Measurements from ENCODE around the gene PTBP1. TPM values are rescaled to one million over a fixed set of nuclear protein-coding genes. Genes with fewer than 3 reads are reported as not detected.

PTBP1 gene
- total and polyA plus RNA-seq, 9 of the 15 experiments (the other 6 are each of a cell fraction or from before 2014, with no cell fraction given): 14.0 to 759 (median 234) TPM

- Histone ChIP-seq H2AFZ (ENCODE audit: low read depth, low read length) (no peak overlapping the region), H3K79me2 (ENCODE audit: control insufficient read depth, insufficient read depth, low read length) (peaks cover 38% of the 10 kb centered on the region), H3K9me1 (ENCODE audit: control insufficient read depth, insufficient read depth, low read length) (no peaks in the 10 kb centered on the region), H3K9me3 (replicated peaks; ENCODE audit: control insufficient read depth, insufficient read depth, low read depth, low read length) (peaks cover 3% of the 10 kb centered on the region), H3K9ac (ENCODE audit: insufficient read depth in 1 of 2, low read depth in 2 of 2, low read length in 2 of 2) (no peak overlapping the region), H3K4me2 (ENCODE audit: insufficient read depth, low read length) (no peak overlapping the region), H4K20me1 (replicated peaks; ENCODE audit: control insufficient read depth, insufficient read depth, low read length) (no peaks in the 10 kb centered on the region), H3K4me1 (replicated peaks in 1 of 2; ENCODE audit: control insufficient read depth in 2 of 2, insufficient read depth in 2 of 2, low read length in 2 of 2) (peaks cover 0 to 46% of the 10 kb centered on the region in 2 experiments; a peak in 2 of 5 replicates), H3K36me3 (ENCODE audit: control insufficient read depth, insufficient read depth, low read length) (peaks cover 94% of the 10 kb centered on the region), H3K27ac (ENCODE audit: extremely low read depth, low read depth, low read length) (no peak overlapping the region), H3K27me3 (ENCODE audit: control insufficient read depth in 2 of 2, insufficient read depth in 2 of 2, low read length in 2 of 2) (no peaks in the 10 kb centered on the region), H3K4me3 (no peak overlapping the region)
- POLR2A ChIA-PET: interaction anchor here (0.6 to 3.0 kb wide), 5 partner anchors 9 to 17 kb away, joined by 3 to 20 read pairs (median 4); partner anchors contain the start of gene PTBP1
- FAIRE-seq (no peak), DNase-seq (ENCODE audit: extremely low read depth in 1 of 4, low spot score in 3 of 4) (peak in 2 of 4 experiments; percentile 44 to 48), ATAC-seq (no peak)
- in situ Hi-C loops (cut with MboI) (no loop called here), intact Hi-C loops (cut with micrococcal nuclease) (no loop called here)
- no TSS peak for BruUV-seq (replicated peaks)
- CTCF ChIA-PET (ENCODE audit: low intra/inter-chr PET ratio): no interaction called here
- WGBS (ENCODE audit: insufficient coverage, low coverage, missing lambda C conversion rate): 91% methylated on average over 29 of the region's 30 CpGs
- TF ChIP-seq GABPB1 (CRISPR knock-in tag; IDR thresholded peaks at IDR 0.05) (no peak), ADNP (tag; IDR thresholded peaks at IDR 0.05) (0 out of 2 replicates have a peak, but pooled peaks have one; percentile 16), TRIM25 (IDR thresholded peaks at IDR 0.05; ENCODE audit: borderline replicate concordance) (no peak), RNF219 (CRISPR knock-in tag; IDR thresholded peaks at IDR 0.05) (no peak), ZEB2 (IDR thresholded peaks at IDR 0.05) (no peak), RBFOX2 (IDR thresholded peaks at IDR 0.05; ENCODE audit: low read depth, low read length) (peak; percentile 56), ELF1 (tag; IDR thresholded peaks at IDR 0.05) (no peak), NKRF (IDR thresholded peaks at IDR 0.05; ENCODE audit: borderline replicate concordance) (no peak), ZBTB33 (CRISPR knock-in tag; IDR thresholded peaks at IDR 0.05) (peak; percentile 93), ZFP36 (IDR thresholded peaks at IDR 0.05; ENCODE audit: low read depth, low read length, partially characterized antibody) (peak; percentile 10), POLR2A (conservative IDR thresholded peaks at IDR 0.05) (peak; percentile 64; the same call in 1 of the 2 replicates), POLR2G (IDR thresholded peaks at IDR 0.05; ENCODE audit: low read depth, low read length) (peak; percentile 48), SUPT5H (IDR thresholded peaks at IDR 0.05) (peak; percentile 50; the same call in 1 of the 2 replicates), NR4A1 (CRISPR knock-in tag; IDR thresholded peaks at IDR 0.05) (no peak), NR4A1 (tag; IDR thresholded peaks at IDR 0.05) (no peak)
These were observed 13.0 kb downstream of the PTBP1 start for GRCh38 chr19:810077-810855.

Measured in K562 (cell line).